ENCODE data around the gene DCAF8. TPM values are rescaled to one million over a fixed set of nuclear protein-coding genes. Genes with fewer than 3 reads are reported as not detected.

The DCAF8 gene
- total RNA-seq = 90.5 and 94.0 TPM in 2 replicates

GRCh38 chr1:160261893-160262794, at the start of gene DCAF8:
DCAF8 (minus strand) TSS chr1:160262549; CDS start chr1:160244008, 18,541 bp downstream.

GRCh38 chr1:160284782-160285344, 22.5 kb upstream of the DCAF8 start, which contains the start of gene PEX19:
PEX19 (minus strand) TSS chr1:160285133; CDS start chr1:160285124, 9 bp downstream.

GRCh38 chr1:160205242-160206035, 56.9 kb downstream of the DCAF8 start, which contains the start of gene PEA15:
PEA15 (plus strand) TSS chr1:160205384; CDS start chr1:160211545, 6,161 bp downstream.

GRCh38 chr1:160189649-160190625, 72.4 kb downstream of the DCAF8 start, which contains the start of gene CASQ1:
CASQ1 (plus strand) TSS chr1:160190575; CDS start chr1:160190752, 177 bp downstream.

Other genes starting within 250 kb of the DCAF8 start
- 2.8 and 3.2 TPM in 2 replicates for gene PIGM, start 230.6 kb downstream of the DCAF8 start, total RNA-seq
- gene KCNJ10, start 192.4 kb downstream of the DCAF8 start, total RNA-seq = not detected in 2 replicates
- under 0.01 and 0.09 TPM in 2 replicates for gene KCNJ9, start 181.0 kb downstream of the DCAF8 start, total RNA-seq
- 12.8 and 15.1 TPM in 2 replicates for gene IGSF8, start 163.9 kb downstream of the DCAF8 start, total RNA-seq
- 0.16 and 0.60 TPM in 2 replicates for gene ATP1A2, start 146.8 kb downstream of the DCAF8 start, total RNA-seq
- gene ATP1A4, start 110.9 kb downstream of the DCAF8 start, total RNA-seq = not detected in 2 replicates
- not detected in 2 replicates for gene CASQ1, start 72.0 kb downstream of the DCAF8 start, total RNA-seq
- 38.8 and 50.3 TPM in 2 replicates for gene PEA15, start 57.2 kb downstream of the DCAF8 start, total RNA-seq
- 32.0 and 37.8 TPM in 2 replicates for gene PEX19, start 22.6 kb upstream of the DCAF8 start, total RNA-seq
- 286 and 334 TPM in 2 replicates for gene COPA, start 80.7 kb upstream of the DCAF8 start, total RNA-seq
- gene NCSTN, start 80.8 kb upstream of the DCAF8 start, total RNA-seq = 55.2 and 63.5 TPM in 2 replicates
- under 0.01 TPM in 1 of 2 replicates, not detected in the other for gene NHLH1, start 104.5 kb upstream of the DCAF8 start, total RNA-seq
- gene VANGL2, start 138.0 kb upstream of the DCAF8 start, total RNA-seq = under 0.01 TPM in 1 of 2 replicates, not detected in the other

All from bronchial smooth muscle cell (primary cell).